ENCODE results near the gene PAPPA.

The PAPPA gene

GRCh38 chr9:116137010-116137409, 16.6 kb upstream of the PAPPA start:
- no peaks in the 10 kb centered on the region for H3K27me3 ChIP-seq (ENCODE audit: control insufficient read depth, insufficient read depth, low read length)
- H3K27ac ChIP-seq: no peak overlapping the region
- no peak for TF ChIP-seq CTCF (IDR thresholded peaks at IDR 0.05)
- no peaks in the 10 kb centered on the region for H3K4me1 ChIP-seq
- H2AFZ ChIP-seq: no peak overlapping the region
- no peaks in the 10 kb centered on the region for H3K79me2 ChIP-seq
- H3K9ac ChIP-seq: no peak overlapping the region
- no peak overlapping the region for H3K4me2 ChIP-seq (ENCODE audit: low read length)
- H3K9me3 ChIP-seq (ENCODE audit: control insufficient read depth, low read length): no peaks in the 10 kb centered on the region
- no peak overlapping the region for H3K4me3 ChIP-seq (ENCODE audit: low read depth, low read length)
- no peaks in the 10 kb centered on the region for H3K36me3 ChIP-seq (ENCODE audit: control insufficient read depth, insufficient read depth, low read length)

GRCh38 chr9:116137581-116137980, 16.0 kb upstream of the PAPPA start:
- Histone ChIP-seq H3K9me3 (ENCODE audit: control insufficient read depth, low read length) (no peaks in the 10 kb centered on the region), H2AFZ (no peak overlapping the region), H3K4me2 (ENCODE audit: low read length) (no peak overlapping the region), H3K79me2 (no peaks in the 10 kb centered on the region), H3K36me3 (ENCODE audit: control insufficient read depth, insufficient read depth, low read length) (no peaks in the 10 kb centered on the region), H3K27ac (no peak overlapping the region), H3K9ac (no peak overlapping the region), H3K27me3 (ENCODE audit: control insufficient read depth, insufficient read depth, low read length) (no peaks in the 10 kb centered on the region), H3K4me1 (no peaks in the 10 kb centered on the region), H3K4me3 (ENCODE audit: low read depth, low read length) (no peak overlapping the region)
- TF ChIP-seq CTCF (IDR thresholded peaks at IDR 0.05): no peak

- no peak overlapping the region for H3K4me2 ChIP-seq (ENCODE audit: low read length)
- no peaks in the 10 kb centered on the region for H3K79me2 ChIP-seq
- TF ChIP-seq CTCF (IDR thresholded peaks at IDR 0.05): no peak
- no peaks in the 10 kb centered on the region for H3K27me3 ChIP-seq (ENCODE audit: control insufficient read depth, insufficient read depth, low read length)
- no peak overlapping the region for H3K27ac ChIP-seq
- no peaks in the 10 kb centered on the region for H3K36me3 ChIP-seq (ENCODE audit: control insufficient read depth, insufficient read depth, low read length)
- no peaks in the 10 kb centered on the region for H3K4me1 ChIP-seq
- H3K9ac ChIP-seq: no peak overlapping the region
- H2AFZ ChIP-seq: no peak overlapping the region
- H3K4me3 ChIP-seq (ENCODE audit: low read depth, low read length): no peak overlapping the region
- H3K9me3 ChIP-seq (ENCODE audit: control insufficient read depth, low read length): no peaks in the 10 kb centered on the region
These were observed 11.6 kb upstream of the PAPPA start for GRCh38 chr9:116141864-116142561.

GRCh38 chr9:116142706-116143492, 10.7 kb upstream of the PAPPA start:
- no peaks in the 10 kb centered on the region for H3K9me3 ChIP-seq (ENCODE audit: control insufficient read depth, low read length)
- no peak overlapping the region for H3K27ac ChIP-seq
- no peak overlapping the region for H3K4me3 ChIP-seq (ENCODE audit: low read depth, low read length)
- H3K27me3 ChIP-seq (ENCODE audit: control insufficient read depth, insufficient read depth, low read length): no peaks in the 10 kb centered on the region
- H3K36me3 ChIP-seq (ENCODE audit: control insufficient read depth, insufficient read depth, low read length): no peaks in the 10 kb centered on the region
- H3K9ac ChIP-seq: no peak overlapping the region
- no peaks in the 10 kb centered on the region for H3K79me2 ChIP-seq
- no peak overlapping the region for H3K4me2 ChIP-seq (ENCODE audit: low read length)
- H3K4me1 ChIP-seq: no peaks in the 10 kb centered on the region
- no peak overlapping the region for H2AFZ ChIP-seq
- TF ChIP-seq CTCF (IDR thresholded peaks at IDR 0.05): no peak

Data from parathyroid adenoma (tissue), 2 donors.